Lower leg skin (tissue), 4 donors: ENCODE measurements around the gene SAFB. TPM values are rescaled to one million over a fixed set of nuclear protein-coding genes. Genes with fewer than 3 reads are reported as not detected.

Experiments used
- DNase-seq, 2 donors: peaks; one replicate each; pipeline ENCODE4 v3.0.0-alpha.2; 2019; ENCODE audit warnings: low spot score in 2 of 2
- H3K4me3 ChIP-seq: fragments of 200-600 bp; sonication (generic); 2 replicates; pipeline ENCODE4 v1.5.1; 2017; ENCODE audit warnings: mild to moderate bottlenecking, low read depth; ENCODE audit not compliant: poor library complexity, severe bottlenecking
- POLR2A ChIP-seq, 2 donors: fragments of 450-650 bp; IDR thresholded peaks; one replicate each; pipeline ENCODE4 v1.6.1; 2016 to 2017; ENCODE audit warnings: antibody characterized with exemption in 2 of 2, mild to moderate bottlenecking in 1 of 2, moderate library complexity in 1 of 2
- WGBS, 2 donors: methylation state at CpG; one replicate each; pipeline ENCODE4 v1.1.5; 2018; 5-methylcytosine and 5-hydroxymethylcytosine counted together
- intact Hi-C: fragments of 100-400 bp; cut with DNase I; formaldehyde crosslinking; loops from one replicate; pipeline ENCODE4 v1.15.0; 2023; ENCODE audit warnings: low total_unique reads
- total RNA-seq, 4 donors: library from RNA; depleted of rRNA; stranded (reverse); fragments of >200 nt; gene quantifications; one replicate each; pipeline ENCODE4 v1.1.0, GENCODE V29; 2016
- TF ChIP-seq, protein P1 (sequence below), 3 donors: fragments of 450-650 bp; IDR thresholded peaks; one replicate each; pipeline ENCODE4 v1.5.1; 2016; ENCODE audit warnings: antibody characterized with exemption in 3 of 3, mild to moderate bottlenecking in 3 of 3, moderate library complexity in 2 of 3

The SAFB gene
- total RNA-seq, 4 donors from 2014 or later, result 41.6 to 136 (median 80.4) TPM

DNA sequence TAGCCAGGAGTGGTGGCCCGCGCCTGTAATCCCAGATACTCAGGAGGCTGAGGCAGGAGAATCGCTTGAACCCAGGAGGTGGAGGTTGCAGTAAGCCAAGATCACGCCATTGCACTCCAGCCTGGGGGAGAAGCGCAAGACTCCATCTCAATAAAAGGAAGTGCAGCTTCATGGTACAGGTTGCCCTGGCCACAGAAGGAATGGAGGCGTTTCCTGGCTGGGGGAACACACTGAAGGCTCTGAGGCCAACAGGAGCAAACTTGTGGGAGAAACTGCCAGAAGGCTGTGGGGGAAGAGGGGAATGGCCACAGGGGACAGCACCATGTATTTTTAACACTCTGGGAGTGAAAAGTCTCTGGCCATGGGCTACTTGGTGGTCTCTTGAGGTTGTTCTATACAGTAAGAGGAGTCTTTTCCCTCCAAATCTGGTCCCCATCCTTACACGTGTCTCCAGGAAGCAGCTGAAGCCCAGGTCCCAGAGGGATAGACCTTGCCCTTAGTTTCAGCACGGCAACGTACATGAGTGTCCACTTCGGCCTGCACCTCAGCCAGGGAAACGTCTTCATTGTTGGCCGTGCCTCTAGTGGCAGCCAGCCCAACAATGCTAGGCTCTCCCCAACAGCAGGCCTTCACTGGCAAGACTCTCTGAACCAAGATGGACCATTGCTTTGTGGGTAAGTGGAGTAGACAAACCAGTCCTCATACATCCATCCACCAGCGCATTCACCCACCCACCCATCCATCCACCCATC, 50.0 kb downstream of the SAFB start:
- H3K4me3 ChIP-seq, result no peak overlapping the region
- DNase-seq, result no peak
- intact Hi-C loops, result no loop called here
- WGBS, 2 donors, result 86 to 87% methylated on average over 13 of the region's 13 CpGs
- TF ChIP-seq, protein P1, sequence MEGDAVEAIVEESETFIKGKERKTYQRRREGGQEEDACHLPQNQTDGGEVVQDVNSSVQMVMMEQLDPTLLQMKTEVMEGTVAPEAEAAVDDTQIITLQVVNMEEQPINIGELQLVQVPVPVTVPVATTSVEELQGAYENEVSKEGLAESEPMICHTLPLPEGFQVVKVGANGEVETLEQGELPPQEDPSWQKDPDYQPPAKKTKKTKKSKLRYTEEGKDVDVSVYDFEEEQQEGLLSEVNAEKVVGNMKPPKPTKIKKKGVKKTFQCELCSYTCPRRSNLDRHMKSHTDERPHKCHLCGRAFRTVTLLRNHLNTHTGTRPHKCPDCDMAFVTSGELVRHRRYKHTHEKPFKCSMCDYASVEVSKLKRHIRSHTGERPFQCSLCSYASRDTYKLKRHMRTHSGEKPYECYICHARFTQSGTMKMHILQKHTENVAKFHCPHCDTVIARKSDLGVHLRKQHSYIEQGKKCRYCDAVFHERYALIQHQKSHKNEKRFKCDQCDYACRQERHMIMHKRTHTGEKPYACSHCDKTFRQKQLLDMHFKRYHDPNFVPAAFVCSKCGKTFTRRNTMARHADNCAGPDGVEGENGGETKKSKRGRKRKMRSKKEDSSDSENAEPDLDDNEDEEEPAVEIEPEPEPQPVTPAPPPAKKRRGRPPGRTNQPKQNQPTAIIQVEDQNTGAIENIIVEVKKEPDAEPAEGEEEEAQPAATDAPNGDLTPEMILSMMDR (IDR thresholded peaks at IDR 0.05), result no peak
- TF ChIP-seq POLR2A (IDR thresholded peaks at IDR 0.05), result no peak

DNA sequence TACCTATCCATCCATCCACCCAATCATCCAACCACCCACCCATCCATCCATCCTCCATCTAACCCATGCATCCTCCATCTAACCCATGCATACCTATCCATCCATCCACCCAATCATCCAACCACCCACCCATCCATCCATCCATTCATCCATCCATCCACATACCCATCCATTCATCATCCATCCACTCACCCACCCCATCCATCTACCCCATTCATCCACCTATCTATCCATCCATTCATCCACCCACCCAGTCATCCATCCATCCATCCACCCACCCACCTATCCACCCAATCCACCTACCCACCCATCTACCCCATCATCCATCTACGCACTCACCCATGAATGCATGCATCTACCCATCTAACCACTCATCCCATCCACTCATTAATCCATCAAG, 50.9 kb downstream of the SAFB start:
- H3K4me3 ChIP-seq, result no peak overlapping the region
- no peak for DNase-seq
- no peak for TF ChIP-seq POLR2A (IDR thresholded peaks at IDR 0.05)
- TF ChIP-seq, protein P1 (IDR thresholded peaks at IDR 0.05), result no peak
- intact Hi-C loops, result no loop called here
- 97 to 100% methylated on average over 1 of the region's 1 CpG for WGBS, 2 donors

DNA sequence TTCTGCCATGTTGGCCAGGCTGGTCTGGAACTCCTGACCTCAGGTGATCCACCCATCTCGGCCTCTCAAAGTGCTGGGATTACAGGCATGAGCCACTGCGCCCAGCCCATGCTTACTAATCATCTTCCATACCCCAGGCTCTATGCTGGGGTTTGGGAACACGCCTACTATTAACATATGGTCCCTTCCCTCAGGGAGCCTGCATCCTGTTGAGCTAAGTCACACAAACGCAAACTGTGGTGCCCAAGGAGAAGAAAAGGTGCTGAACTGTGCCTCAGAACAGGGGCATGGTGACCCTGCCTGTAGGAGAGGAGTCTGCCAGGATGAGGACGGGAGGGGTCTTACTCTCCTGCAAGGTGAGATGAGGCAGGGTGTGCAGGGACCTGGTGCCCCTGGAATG, 51.8 kb downstream of the SAFB start:
- no peak for DNase-seq
- TF ChIP-seq POLR2A (IDR thresholded peaks at IDR 0.05), result no peak
- TF ChIP-seq, protein P1 (IDR thresholded peaks at IDR 0.05), result no peak
- 45 to 67% methylated on average over 5 of the region's 5 CpGs for WGBS, 2 donors
- intact Hi-C loops, result loop anchor here (5.0 kb wide), 1 partner anchor 1617 kb away; no protein-coding TSS in a partner anchor
- H3K4me3 ChIP-seq, result no peak overlapping the region

DNA sequence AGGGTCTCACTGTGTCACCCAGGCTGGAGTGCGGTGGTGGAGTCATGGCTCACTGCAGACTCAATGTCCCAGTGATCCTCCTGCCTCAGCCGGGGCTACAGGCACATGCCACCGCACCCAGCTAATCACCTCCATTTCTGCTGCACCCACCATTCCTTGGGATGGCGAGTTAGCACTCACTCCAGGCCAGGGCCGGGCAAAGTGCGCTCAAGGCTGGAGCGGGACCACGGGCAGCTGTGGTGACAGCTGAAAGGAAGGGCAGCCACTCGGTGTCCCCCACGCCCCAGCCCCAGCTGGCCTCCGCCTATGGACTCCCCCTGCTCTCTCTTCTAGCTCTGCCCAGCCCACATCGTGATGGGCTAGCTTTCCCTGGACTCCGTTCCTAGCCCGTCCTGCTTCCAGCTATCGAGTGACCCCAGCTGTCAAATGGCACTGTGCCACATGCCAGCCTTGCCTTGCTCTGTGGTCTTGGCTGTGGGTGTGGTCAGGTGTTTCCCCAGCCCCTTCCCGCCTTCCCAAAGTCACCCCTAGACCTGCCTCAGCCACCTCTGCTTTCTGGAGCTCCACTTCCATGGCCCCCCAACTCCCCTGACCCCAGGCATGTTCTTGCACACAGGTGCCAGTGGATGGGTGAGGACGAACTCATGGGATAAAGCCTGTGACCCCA, 53.4 kb downstream of the SAFB start:
- WGBS, 2 donors, result 80% methylated on average over 17 of the region's 17 CpGs
- DNase-seq, result no peak
- no peak overlapping the region for H3K4me3 ChIP-seq
- intact Hi-C loops, result loop anchor here (5.0 kb wide), 1 partner anchor 1619 kb away; no protein-coding TSS in a partner anchor
- TF ChIP-seq, protein P1 (IDR thresholded peaks at IDR 0.05), result no peak
- TF ChIP-seq POLR2A (IDR thresholded peaks at IDR 0.05), result no peak

DNA sequence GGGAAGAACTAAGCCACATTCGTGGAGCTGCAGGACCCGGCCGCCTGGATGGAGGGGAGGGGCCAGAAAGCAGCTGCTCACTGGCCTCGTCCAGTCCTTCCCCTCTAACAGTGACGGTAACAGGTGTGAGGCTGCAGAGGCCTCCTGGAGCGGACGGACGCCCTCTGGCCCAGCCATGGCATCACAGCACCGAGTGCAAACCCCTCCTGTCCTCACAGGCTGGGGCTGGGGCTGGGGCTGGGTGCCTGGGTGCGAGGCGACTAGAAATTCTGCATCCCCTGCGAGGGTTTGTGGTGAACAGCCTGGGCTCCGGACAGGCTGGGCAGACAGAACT, 53.9 kb downstream of the SAFB start:
- DNase-seq, result no peak
- 72 to 74% methylated on average over 13 of the region's 13 CpGs for WGBS, 2 donors
- H3K4me3 ChIP-seq, result no peak overlapping the region
- intact Hi-C loops, result loop anchor here (5.0 kb wide), 1 partner anchor 1619 kb away; no protein-coding TSS in a partner anchor
- no peak for TF ChIP-seq POLR2A (IDR thresholded peaks at IDR 0.05)
- TF ChIP-seq, protein P1 (IDR thresholded peaks at IDR 0.05), result no peak
